H9 (cell line): ENCODE results near the gene PRDM5. TPM values are rescaled to one million over a fixed set of nuclear protein-coding genes. Genes with fewer than 3 reads are reported as not detected.

Experiments used
- DNase-seq: peaks from one replicate; pipeline ENCODE4 v3.0.0-alpha.2; 2017
- H2AFZ ChIP-seq: one replicate; pipeline ENCODE4 v1.6.1; 2013; ENCODE audit warnings: mild to moderate bottlenecking, low read length, control low read depth, moderate library complexity
- H2AK5ac ChIP-seq: 2 replicates; pipeline ENCODE4 v1.6.1; 2013; ENCODE audit warnings: low read length, control low read depth, mixed read lengths; ENCODE audit not compliant: insufficient read length
- H2BK120ac ChIP-seq: one replicate; pipeline ENCODE4 v1.6.1; 2013; ENCODE audit warnings: low read depth, mild to moderate bottlenecking, low read length, control low read depth, inconsistent platforms; ENCODE audit not compliant: poor library complexity, severe bottlenecking
- H2BK12ac ChIP-seq: 2 replicates; pipeline ENCODE4 v1.6.1; 2013; ENCODE audit warnings: low read length, control low read depth, mixed read lengths, low read depth; ENCODE audit not compliant: insufficient read length
- H2BK15ac ChIP-seq: 2 replicates; pipeline ENCODE4 v1.6.1; 2013; ENCODE audit warnings: low read depth, low read length, control low read depth
- H2BK20ac ChIP-seq: one replicate; pipeline ENCODE4 v1.6.1; 2013; ENCODE audit warnings: low read depth, mild to moderate bottlenecking, low read length, control low read depth, inconsistent platforms; ENCODE audit not compliant: poor library complexity, severe bottlenecking
- H2BK5ac ChIP-seq: 2 replicates; pipeline ENCODE4 v1.6.1; 2013; ENCODE audit warnings: low read length, control low read depth, mixed read lengths; ENCODE audit not compliant: insufficient read length
- H3K14ac ChIP-seq: 2 replicates; pipeline ENCODE4 v1.6.1; 2013; ENCODE audit warnings: low read length, control low read depth; ENCODE audit not compliant: insufficient read depth
- H3K18ac ChIP-seq: 2 replicates; pipeline ENCODE4 v1.6.1; 2013; ENCODE audit warnings: low read depth, mild to moderate bottlenecking, mixed read lengths, low read length, control low read depth; ENCODE audit not compliant: insufficient read length
- H3K23ac ChIP-seq: 2 replicates; pipeline ENCODE4 v1.6.1; 2013; ENCODE audit warnings: low read length, control low read depth, mixed read lengths, low read depth; ENCODE audit not compliant: insufficient read length
- H3K23me2 ChIP-seq: 2 replicates; pipeline ENCODE4 v1.6.1; 2013; ENCODE audit warnings: low read depth, mild to moderate bottlenecking, mixed read lengths, low read length, control low read depth; ENCODE audit not compliant: insufficient read length, poor library complexity, severe bottlenecking
- H3K27ac ChIP-seq: 2 replicates; pipeline ENCODE4 v1.5.1; 2013; ENCODE audit warnings: low read length, control low read depth, mixed read lengths, low read depth; ENCODE audit not compliant: insufficient read length
- H3K27me3 ChIP-seq: 2 replicates; pipeline ENCODE4 v1.6.1; 2013; ENCODE audit warnings: low read length, control low read depth, inconsistent platforms; ENCODE audit not compliant: insufficient read depth
- H3K4ac ChIP-seq: 2 replicates; pipeline ENCODE4 v1.6.1; 2013; ENCODE audit warnings: low read depth, mild to moderate bottlenecking, control low read depth, inconsistent platforms, low read length, moderate library complexity
- H3K4me1 ChIP-seq: 2 replicates; pipeline ENCODE4 v1.6.1; 2013; ENCODE audit warnings: low read length, control low read depth, inconsistent platforms; ENCODE audit not compliant: insufficient read depth
- H3K4me2 ChIP-seq: 2 replicates; pipeline ENCODE4 v1.6.1; 2013; ENCODE audit warnings: low read length, control low read depth, mixed read lengths; ENCODE audit not compliant: insufficient read length, insufficient read depth
- H3K56ac ChIP-seq: 2 replicates; pipeline ENCODE4 v1.6.1; 2013; ENCODE audit warnings: low read depth, mild to moderate bottlenecking, mixed read lengths, low read length, control low read depth; ENCODE audit not compliant: insufficient read length
- H3K79me1 ChIP-seq: 2 replicates; pipeline ENCODE4 v1.6.1; 2013; ENCODE audit warnings: low read depth, mild to moderate bottlenecking, moderate library complexity, low read length, control low read depth, inconsistent platforms; ENCODE audit not compliant: insufficient read depth, poor library complexity, severe bottlenecking
- H3K79me2 ChIP-seq: 2 replicates; pipeline ENCODE4 v1.6.1; 2013; ENCODE audit warnings: low read length, control low read depth, inconsistent platforms; ENCODE audit not compliant: insufficient read depth
- H3K9ac ChIP-seq: 2 replicates; pipeline ENCODE4 v1.6.1; 2013; ENCODE audit warnings: low read length, control low read depth, mixed read lengths; ENCODE audit not compliant: insufficient read length; ENCODE audit errors: extremely low read depth
- H3K9me3 ChIP-seq: one replicate; pipeline ENCODE4 v1.6.1; 2013; ENCODE audit warnings: low read depth, low read length, inconsistent platforms; ENCODE audit not compliant: control insufficient read depth
- H3T11ph ChIP-seq: one replicate; pipeline ENCODE4 v1.6.1; 2013; ENCODE audit warnings: mild to moderate bottlenecking, low read length, control low read depth, inconsistent platforms
- H4K20me1 ChIP-seq: one replicate; pipeline ENCODE4 v1.6.1; 2013; ENCODE audit not compliant: control insufficient read depth, insufficient read length, insufficient read depth
- H4K5ac ChIP-seq: 2 replicates; pipeline ENCODE4 v1.6.1; 2013; ENCODE audit warnings: low read depth, mild to moderate bottlenecking, mixed read lengths, low read length, control low read depth; ENCODE audit not compliant: insufficient read length
- H4K8ac ChIP-seq: replicated peaks from 2 replicates; pipeline ENCODE4 v1.6.1; 2013; ENCODE audit warnings: low read length, control low read depth, mixed read lengths, low read depth; ENCODE audit not compliant: insufficient read length
- H4K91ac ChIP-seq: 2 replicates; pipeline ENCODE4 v1.6.1; 2013; ENCODE audit warnings: low read depth, mild to moderate bottlenecking, moderate library complexity, mixed read lengths, low read length, control low read depth; ENCODE audit not compliant: insufficient read length
- H3K27ac Mint-ChIP-seq, 3 experiments: 2 replicates in 2 of 3; 3 replicates in 1 of 3; pipeline ENCODE4 v1.8.0; 2020 to 2021; ENCODE audit warnings: mixed read lengths in 3 of 3, mild to moderate bottlenecking in 1 of 3, moderate library complexity in 1 of 3
- H3K27me3 Mint-ChIP-seq: 2 replicates; pipeline ENCODE4 v1.8.0; 2021; ENCODE audit warnings: low read depth, mild to moderate bottlenecking, moderate library complexity, mixed read lengths
- H3K36me3 Mint-ChIP-seq, 3 experiments: 2 replicates in 2 of 3; 3 replicates in 1 of 3; pipeline ENCODE4 v1.8.0; 2020 to 2021; ENCODE audit warnings: low read depth in 3 of 3, mixed read lengths in 3 of 3; ENCODE audit not compliant: insufficient read depth in 1 of 3
- H3K4me1 Mint-ChIP-seq, 2 experiments: 2 replicates each; pipeline ENCODE4 v1.8.0; 2020; ENCODE audit warnings: mixed read lengths in 2 of 2
- H3K4me3 Mint-ChIP-seq, 2 experiments: 2 replicates in 1 of 2; 3 replicates in 1 of 2; pipeline ENCODE4 v1.8.0; 2020 to 2021; ENCODE audit warnings: mild to moderate bottlenecking in 2 of 2, mixed read lengths in 2 of 2, moderate library complexity in 1 of 2
- H3K9me3 Mint-ChIP-seq, 2 experiments: 2 replicates in 1 of 2; 3 replicates in 1 of 2; pipeline ENCODE4 v1.8.0; 2020; ENCODE audit warnings: mild to moderate bottlenecking in 2 of 2, mixed read lengths in 2 of 2, moderate library complexity in 1 of 2
- CTCF ChIP-seq: fragments of 200-600 bp; sonication (generic); conservative IDR thresholded peaks from 3 replicates; pipeline ENCODE4 v1.8.0; 2021; ENCODE audit warnings: antibody characterized with exemption, mild to moderate bottlenecking
- WGBS: extraction: QIAGEN DNeasy Blood & Tissue Kit; methylation state at CpG from one replicate; pipeline ENCODE4 v1.1.7; 2013; ENCODE audit warnings: missing lambda C conversion rate, low lambda C conversion rate, mixed read lengths; ENCODE audit not compliant: insufficient read length; ENCODE audit errors: extremely low coverage; 5-methylcytosine and 5-hydroxymethylcytosine counted together
- total RNA-seq: library from RNA; stranded (reverse); gene quantifications from 2 replicates; pipeline ENCODE4 v1.2.1, GENCODE V29; 2021

PRDM5 gene
- total RNA-seq, 1 experiment from 2014 or later, result 21.7 TPM

- Histone ChIP-seq H3K79me1 (peaks cover 3% of the 10 kb centered on the region), H4K20me1 (no peaks in the 10 kb centered on the region), H2BK5ac (no peak overlapping the region), H4K91ac (no peak overlapping the region), H3K4me2 (peak overlapping the region; percentile 77), H3K23me2 (peaks cover 8% of the 10 kb centered on the region), H3K79me2 (peaks cover 2% of the 10 kb centered on the region; the same call in 1 of the 2 replicates), H3K23ac (no peak overlapping the region), H2BK15ac (no peak overlapping the region), H3K4ac (no peak overlapping the region), H3K27me3 (no peaks in the 10 kb centered on the region), H4K5ac (no peak overlapping the region), H3K18ac (peak overlapping the region; percentile 28), H2BK20ac (no peak overlapping the region), H3K56ac (no peak overlapping the region), H2AFZ (no peak overlapping the region), H3K9me3 (no peaks in the 10 kb centered on the region), H3K27ac (no peak overlapping the region), H3K4me1 (no peaks in the 10 kb centered on the region; the same call in 1 of the 2 replicates), H3T11ph (no peak overlapping the region), H2AK5ac (no peak overlapping the region), H3K9ac (peak overlapping the region; percentile 64), H4K8ac (no peak overlapping the region), H2BK120ac (no peak overlapping the region), H3K14ac (peak overlapping the region; percentile 66; the same call in 1 of the 2 replicates), H2BK12ac (no peak overlapping the region)
- Mint-ChIP-seq H3K27ac (peak overlapping the region; percentile 29 to 99 (median 84)), H3K4me3 (peak overlapping the region; percentile 77 to 85), H3K36me3 (peaks cover 0 to 4% (median 1%) of the 10 kb centered on the region in 3 experiments; a peak in 5 of 7 replicates), H3K9me3 (no peaks in the 10 kb centered on the region), H3K4me1 (peaks cover 44 to 47% of the 10 kb centered on the region in 2 experiments), H3K27me3 (no peaks in the 10 kb centered on the region; the same call in 1 of the 2 replicates)
- peak; percentile 53 for DNase-seq
- no CpG with 5 or more reads among the region's 51 CpGs for WGBS
- no peak for TF ChIP-seq CTCF
Observed at GRCh38 chr4:120921456-120922380, 808 bp downstream of the PRDM5 start.
